Measurements from ENCODE around the gene GABARAPL2. TPM values are rescaled to one million over a fixed set of nuclear protein-coding genes. Genes with fewer than 3 reads are reported as not detected.

Gene GABARAPL2
- polyA plus RNA-seq, 1 donor from 2014 or later: 344 TPM

- Histone ChIP-seq H4K20me1 (ENCODE audit: insufficient read depth) (no peaks in the 10 kb centered on the region), H3F3A (ENCODE audit: insufficient read depth, low read length, poor library complexity, severe bottlenecking) (no peaks in the 10 kb centered on the region), H3K27ac (ENCODE audit: low read length) (no peak overlapping the region), H3K27me3 (ENCODE audit: insufficient read depth, low read depth, low read length) (no peaks in the 10 kb centered on the region), H3K9me3 (ENCODE audit: low read length) (no peaks in the 10 kb centered on the region), H3K4me2 (ENCODE audit: low read length) (no peak overlapping the region), H3K9me2 (ENCODE audit: insufficient read depth, low read length) (no peaks in the 10 kb centered on the region), H3K9ac (ENCODE audit: low read length) (no peak overlapping the region), H2AFZ (ENCODE audit: low read depth, low read length) (no peak overlapping the region), H3K4me3 (ENCODE audit: low read length) (no peak overlapping the region), H3K36me3 (ENCODE audit: insufficient read depth, low read length) (peaks cover 3% of the 10 kb centered on the region), H3K79me2 (replicated peaks; ENCODE audit: insufficient read depth, low read length) (no peaks in the 10 kb centered on the region)
- no peak for TF ChIP-seq SMC3 (conservative IDR thresholded peaks at IDR 0.05; ENCODE audit: poor library complexity)
- no peak for TF ChIP-seq MXI1 (conservative IDR thresholded peaks at IDR 0.05; ENCODE audit: poor library complexity, severe bottlenecking)
- TF ChIP-seq EZH2 (IDR thresholded peaks at IDR 0.05; ENCODE audit: borderline replicate concordance, insufficient read depth, low read length, poor library complexity, severe bottlenecking): no peak
These were observed 48.1 kb downstream of the GABARAPL2 start for GRCh38 chr16:75614066-75614897.

- Histone ChIP-seq H3K4me3 (ENCODE audit: low read length) (no peak overlapping the region), H3K27ac (ENCODE audit: low read length) (no peak overlapping the region), H3K9ac (ENCODE audit: low read length) (no peak overlapping the region), H2AFZ (ENCODE audit: low read depth, low read length) (no peak overlapping the region), H3K27me3 (ENCODE audit: insufficient read depth, low read depth, low read length) (no peaks in the 10 kb centered on the region), H3K4me2 (ENCODE audit: low read length) (no peak overlapping the region), H3K79me2 (replicated peaks; ENCODE audit: insufficient read depth, low read length) (no peaks in the 10 kb centered on the region), H3K9me3 (ENCODE audit: low read length) (no peaks in the 10 kb centered on the region), H3K36me3 (ENCODE audit: insufficient read depth, low read length) (peaks cover 3% of the 10 kb centered on the region), H3K9me2 (ENCODE audit: insufficient read depth, low read length) (no peaks in the 10 kb centered on the region), H3F3A (ENCODE audit: insufficient read depth, low read length, poor library complexity, severe bottlenecking) (no peaks in the 10 kb centered on the region), H4K20me1 (ENCODE audit: insufficient read depth) (no peaks in the 10 kb centered on the region)
- TF ChIP-seq EZH2 (IDR thresholded peaks at IDR 0.05; ENCODE audit: borderline replicate concordance, insufficient read depth, low read length, poor library complexity, severe bottlenecking) (no peak), CTCF (IDR thresholded peaks at IDR 0.05; ENCODE audit: poor library complexity, severe bottlenecking) (no peak), TAF1 (IDR thresholded peaks at IDR 0.05; ENCODE audit: low read depth) (no peak), EP300 (conservative IDR thresholded peaks at IDR 0.05; ENCODE audit: poor library complexity, severe bottlenecking) (no peak), SMC3 (conservative IDR thresholded peaks at IDR 0.05; ENCODE audit: poor library complexity) (no peak), MXI1 (conservative IDR thresholded peaks at IDR 0.05; ENCODE audit: poor library complexity, severe bottlenecking) (no peak)
These were observed 49.4 kb downstream of the GABARAPL2 start for GRCh38 chr16:75615619-75616018.

- no peak overlapping the region for H3K4me3 ChIP-seq (ENCODE audit: low read length)
- H4K20me1 ChIP-seq (ENCODE audit: insufficient read depth): no peaks in the 10 kb centered on the region
- H2AFZ ChIP-seq (ENCODE audit: low read depth, low read length): no peak overlapping the region
- no peak overlapping the region for H3K4me2 ChIP-seq (ENCODE audit: low read length)
- H3K27ac ChIP-seq (ENCODE audit: low read length): no peak overlapping the region
- H3K9ac ChIP-seq (ENCODE audit: low read length): no peak overlapping the region
- no peak for TF ChIP-seq POLR2AphosphoS5 (IDR thresholded peaks at IDR 0.05)
- no peak for TF ChIP-seq TAF1 (IDR thresholded peaks at IDR 0.05; ENCODE audit: low read depth)
- no peak for TF ChIP-seq REST (IDR thresholded peaks at IDR 0.05; ENCODE audit: borderline replicate concordance)
- no peak for TF ChIP-seq MXI1 (conservative IDR thresholded peaks at IDR 0.05; ENCODE audit: poor library complexity, severe bottlenecking)
- TF ChIP-seq EZH2 (IDR thresholded peaks at IDR 0.05; ENCODE audit: borderline replicate concordance, insufficient read depth, low read length, poor library complexity, severe bottlenecking): no peak
- TF ChIP-seq RAD21 (conservative IDR thresholded peaks at IDR 0.05): no peak
- no peak for TF ChIP-seq CTCF (IDR thresholded peaks at IDR 0.05; ENCODE audit: poor library complexity, severe bottlenecking)
- no peak for TF ChIP-seq EP300 (conservative IDR thresholded peaks at IDR 0.05; ENCODE audit: poor library complexity, severe bottlenecking)
- no peak for TF ChIP-seq SMC3 (conservative IDR thresholded peaks at IDR 0.05; ENCODE audit: poor library complexity)
- H3K9me2 ChIP-seq (ENCODE audit: insufficient read depth, low read length): no peaks in the 10 kb centered on the region
- H3K27me3 ChIP-seq (ENCODE audit: insufficient read depth, low read depth, low read length): no peaks in the 10 kb centered on the region
- no peaks in the 10 kb centered on the region for H3K9me3 ChIP-seq (ENCODE audit: low read length)
- peaks cover 3% of the 10 kb centered on the region for H3K36me3 ChIP-seq (ENCODE audit: insufficient read depth, low read length)
- no peaks in the 10 kb centered on the region for H3F3A ChIP-seq (ENCODE audit: insufficient read depth, low read length, poor library complexity, severe bottlenecking)
- H3K79me2 ChIP-seq (replicated peaks; ENCODE audit: insufficient read depth, low read length): peaks cover 3% of the 10 kb centered on the region
These were observed 50.4 kb downstream of the GABARAPL2 start for GRCh38 chr16:75616521-75617010.

All from neural cell (in vitro differentiated cells).